Measurements from ENCODE around the gene ZNF236.
"Not testable (repeated sequence)": the region's sequence is repeated elsewhere in the genome, so short reads cannot be mapped to it uniquely, and the experiment has no call there.

ZNF236 gene

DNA sequence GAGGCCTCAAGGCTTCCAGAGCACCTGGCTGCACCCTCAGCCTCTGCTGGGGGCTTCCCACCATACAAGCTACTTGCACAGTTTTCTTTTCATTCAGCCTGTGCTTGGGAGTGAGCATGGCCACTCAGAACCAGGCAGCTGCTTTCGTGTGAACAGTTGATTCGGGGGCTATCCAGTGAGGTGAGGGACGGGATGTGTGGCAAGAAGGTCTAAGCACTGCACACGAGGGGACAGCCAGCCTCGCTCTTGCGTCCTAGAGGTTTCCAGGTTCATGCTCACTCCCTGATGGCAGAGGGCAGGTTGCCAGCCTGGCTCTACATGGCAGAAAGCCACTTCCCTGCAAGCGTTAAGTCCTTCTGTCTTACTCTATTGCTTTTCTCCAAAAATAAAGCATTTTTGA lies 164.0 kb downstream of the ZNF236 start:
- no peak for ATAC-seq (ENCODE audit: low read depth)
- H3K4me3 Mint-ChIP-seq: no peak overlapping the region
- peaks cover 2% of the 10 kb centered on the region for H3K36me3 Mint-ChIP-seq
- no peaks in the 10 kb centered on the region for H3K9me3 Mint-ChIP-seq
- H3K27ac Mint-ChIP-seq: peak overlapping the region; percentile 18
- peak in 1 of 2 donors; percentile 8 for DNase-seq (ENCODE audit: low spot score in 2 of 2)
- peaks cover 30% of the 10 kb centered on the region for H3K4me1 Mint-ChIP-seq
- H3K27me3 Mint-ChIP-seq: no peaks in the 10 kb centered on the region

DNA sequence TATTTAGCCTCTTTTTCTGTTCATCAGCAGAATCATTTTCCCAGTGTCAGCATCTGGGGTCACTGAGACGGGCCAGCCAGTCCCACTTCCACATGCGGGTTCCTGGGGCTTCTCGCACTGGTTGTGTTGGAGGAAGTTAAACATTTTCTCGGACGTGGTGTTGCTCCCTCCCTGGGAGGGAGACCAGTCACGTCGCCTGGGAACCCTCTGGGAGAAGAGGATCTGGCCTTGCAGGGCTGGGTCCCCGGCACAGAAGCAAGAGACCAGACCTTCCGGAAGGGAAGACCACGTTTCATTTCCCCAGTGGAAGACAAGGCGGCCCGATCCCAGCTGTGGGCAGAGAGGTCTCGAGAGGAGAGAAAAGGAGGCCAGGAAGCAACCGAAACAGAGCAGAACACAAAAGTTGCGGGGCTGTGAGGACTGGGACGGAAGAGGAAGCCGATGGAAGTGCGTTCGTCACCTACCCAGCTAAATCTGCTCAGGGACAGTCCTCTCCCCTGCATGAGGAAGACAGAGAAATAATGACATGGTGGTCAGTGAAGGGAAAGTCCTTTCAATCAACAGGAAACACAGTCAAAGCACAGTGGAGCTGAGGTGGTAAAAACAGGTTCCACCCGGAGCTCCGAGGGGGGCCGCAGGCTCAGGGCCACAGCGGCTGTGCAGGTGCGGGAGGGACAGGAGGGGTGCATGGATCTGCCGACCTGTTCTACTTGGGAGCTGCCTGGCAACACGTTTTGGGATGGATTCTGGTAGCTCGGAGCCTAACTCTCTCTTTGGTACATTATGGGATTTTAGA lies 165.9 kb downstream of the ZNF236 start:
- no peak for DNase-seq (ENCODE audit: low spot score in 2 of 2)
- H3K4me1 Mint-ChIP-seq: peaks cover 21% of the 10 kb centered on the region
- H3K27ac Mint-ChIP-seq: peak overlapping the region; percentile 79
- no peaks in the 10 kb centered on the region for H3K9me3 Mint-ChIP-seq
- H3K27me3 Mint-ChIP-seq: peaks cover 3% of the 10 kb centered on the region
- ATAC-seq (ENCODE audit: low read depth): peak; percentile 15
- peaks cover 2% of the 10 kb centered on the region for H3K36me3 Mint-ChIP-seq
- H3K4me3 Mint-ChIP-seq: peak overlapping the region; percentile 69

DNA sequence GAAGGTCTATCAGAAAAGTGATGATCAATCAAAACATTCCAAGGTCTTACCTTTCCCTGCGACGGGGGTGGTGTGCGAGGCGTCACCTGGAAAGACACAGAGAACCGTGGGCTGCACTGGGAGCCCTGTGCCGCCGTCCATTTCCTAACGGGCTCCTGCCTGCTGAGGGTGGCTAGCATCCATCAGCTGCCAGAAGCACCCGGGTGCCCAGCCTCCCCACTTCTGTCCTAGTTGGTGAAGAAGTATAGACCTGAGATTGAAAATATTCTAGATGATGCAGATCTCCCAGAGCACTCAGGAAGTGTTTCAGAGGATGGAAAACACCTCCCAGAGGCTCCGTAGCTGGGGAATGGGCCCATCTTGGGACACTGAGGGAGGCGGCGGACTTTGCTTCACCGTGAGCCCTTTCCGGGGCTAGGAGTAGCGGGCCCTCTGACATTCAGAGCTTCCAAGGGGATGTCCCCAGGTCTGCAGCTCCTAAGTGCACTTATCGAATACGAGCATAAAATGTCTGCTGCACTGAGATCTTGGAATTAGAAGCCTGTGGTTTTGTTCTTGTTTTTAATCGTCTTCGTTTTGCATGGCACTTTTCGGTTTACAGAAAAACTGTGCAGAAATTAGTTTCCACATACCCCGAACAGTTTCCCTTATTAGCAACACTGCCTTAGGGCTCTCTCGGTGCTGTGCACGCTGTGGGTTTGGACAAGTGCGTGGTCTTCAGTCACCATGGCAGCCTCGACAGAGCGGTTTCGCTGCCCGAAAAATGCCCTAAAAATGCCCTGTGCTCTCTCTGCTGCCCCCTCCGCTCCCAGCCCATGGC lies 166.7 kb downstream of the ZNF236 start:
- H3K27me3 Mint-ChIP-seq: peaks cover 3% of the 10 kb centered on the region
- DNase-seq (ENCODE audit: low spot score in 2 of 2) (no peak), ATAC-seq (ENCODE audit: low read depth) (no peak)
- H3K27ac Mint-ChIP-seq: peak overlapping the region; percentile 79
- no peaks in the 10 kb centered on the region for H3K9me3 Mint-ChIP-seq
- H3K4me1 Mint-ChIP-seq: peaks cover 20% of the 10 kb centered on the region
- H3K4me3 Mint-ChIP-seq: peak overlapping the region; percentile 69
- peaks cover 2% of the 10 kb centered on the region for H3K36me3 Mint-ChIP-seq

DNA sequence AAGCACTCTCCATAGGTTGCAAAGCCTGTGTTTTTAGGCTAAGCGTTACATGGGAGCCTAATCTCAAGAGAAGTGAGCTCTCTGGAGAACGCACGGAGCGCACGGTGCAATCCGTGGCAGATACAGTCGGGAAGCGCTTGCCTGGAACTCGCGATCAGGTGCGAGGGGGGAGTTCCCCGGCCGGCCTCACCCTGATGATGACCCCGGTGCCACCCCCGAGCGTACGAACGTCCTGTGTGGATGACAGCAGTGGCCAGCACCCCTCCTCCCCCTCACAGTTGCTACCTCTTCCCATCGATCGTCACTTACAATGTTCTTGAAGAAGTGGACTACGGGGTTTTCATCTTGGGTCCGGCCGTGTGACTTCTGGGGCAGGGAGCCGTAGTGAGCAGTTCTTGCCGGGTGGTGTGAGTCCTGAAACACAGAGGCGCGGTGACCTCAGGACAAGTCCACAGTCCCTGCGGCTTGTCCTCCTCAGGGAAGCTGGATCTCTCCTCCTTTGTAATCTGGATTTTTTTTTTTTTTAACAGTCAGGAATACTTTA lies 167.4 kb downstream of the ZNF236 start:
- ATAC-seq (ENCODE audit: low read depth) (peak; percentile 12), DNase-seq (ENCODE audit: low spot score in 2 of 2) (no peak)
- H3K36me3 Mint-ChIP-seq: peaks cover 2% of the 10 kb centered on the region
- peaks cover 3% of the 10 kb centered on the region for H3K27me3 Mint-ChIP-seq
- H3K27ac Mint-ChIP-seq: peak overlapping the region; percentile 79
- no peaks in the 10 kb centered on the region for H3K9me3 Mint-ChIP-seq
- peak overlapping the region; percentile 60 for H3K4me3 Mint-ChIP-seq
- peaks cover 20% of the 10 kb centered on the region for H3K4me1 Mint-ChIP-seq

DNA sequence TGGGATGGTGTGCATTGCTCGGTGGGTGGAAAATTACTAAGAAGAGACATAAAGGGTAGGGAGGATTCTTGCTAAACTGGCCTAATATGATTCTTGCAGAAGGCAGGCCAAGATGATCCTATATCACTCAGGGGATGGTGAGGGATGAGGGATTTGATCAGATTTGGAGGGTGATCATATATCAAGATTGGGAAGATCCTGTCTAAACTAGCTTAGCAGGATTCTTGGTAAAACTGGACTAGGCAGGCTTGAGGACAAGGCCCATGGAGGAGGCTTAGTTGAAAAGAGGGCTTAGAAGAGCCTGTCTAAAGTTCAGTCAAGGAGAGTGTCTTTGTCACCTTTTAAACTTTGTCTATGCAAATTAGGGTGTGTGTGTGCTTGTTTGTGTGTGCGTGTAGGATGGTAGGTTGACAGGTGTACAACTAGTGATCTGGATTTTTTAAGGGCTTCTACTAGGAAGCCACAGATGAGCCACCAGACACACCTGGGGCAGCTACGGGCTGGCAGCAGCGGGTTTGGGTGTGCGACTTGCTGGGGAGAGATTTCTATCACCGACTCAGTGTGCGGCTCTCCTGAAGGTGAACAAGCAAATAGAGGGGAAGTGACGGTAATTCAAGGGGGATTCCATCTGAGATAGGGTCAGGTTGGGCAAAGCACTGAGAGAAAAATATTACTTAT lies 168.1 kb downstream of the ZNF236 start:
- not testable (repeated sequence) for H3K36me3 Mint-ChIP-seq, H3K27me3 Mint-ChIP-seq, H3K9me3 Mint-ChIP-seq
- ATAC-seq (ENCODE audit: low read depth) (peak; percentile 87), DNase-seq (ENCODE audit: low spot score in 2 of 2) (peak in 1 of 2 donors; percentile 46)
- Mint-ChIP-seq H3K4me1 (peaks cover 20% of the 10 kb centered on the region), H3K27ac (peak overlapping the region; percentile 79), H3K4me3 (peak overlapping the region; percentile 1)

DNA sequence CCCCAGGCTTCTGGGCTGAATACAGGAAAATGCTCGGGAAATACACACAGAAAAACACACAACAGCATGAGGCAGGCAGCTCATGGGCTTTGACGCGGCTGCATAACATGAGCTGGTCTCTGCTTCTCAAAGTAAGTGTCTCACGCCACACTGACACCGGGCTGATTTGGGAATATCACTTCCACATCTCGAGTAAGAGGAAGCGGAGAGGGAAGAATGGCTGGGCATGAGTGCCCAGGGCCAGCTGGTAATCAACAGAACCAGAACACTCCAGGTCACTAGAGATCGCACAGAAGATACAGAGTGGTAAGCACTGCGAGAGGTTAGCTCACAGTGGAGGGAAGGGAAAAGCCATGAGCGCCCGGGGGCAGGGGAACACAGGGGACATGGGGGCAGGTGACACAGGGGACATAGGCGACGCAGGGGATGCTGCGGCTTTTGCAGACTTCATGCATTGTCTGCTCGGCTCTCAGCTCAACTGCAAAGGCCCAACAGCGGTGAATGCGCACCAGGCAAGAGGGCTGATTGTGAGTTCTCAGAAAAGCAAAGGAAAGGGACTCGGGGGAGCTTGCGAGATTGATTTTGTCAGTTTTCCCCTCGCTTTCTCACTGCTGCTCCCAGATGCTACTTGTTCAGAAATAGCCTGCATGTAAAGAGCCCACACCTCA lies 168.8 kb downstream of the ZNF236 start:
- Mint-ChIP-seq H3K27me3 (peaks cover 3% of the 10 kb centered on the region), H3K4me3 (no peak overlapping the region), H3K27ac (peak overlapping the region; percentile 79), H3K9me3 (no peaks in the 10 kb centered on the region), H3K36me3 (peaks cover 2% of the 10 kb centered on the region), H3K4me1 (peaks cover 20% of the 10 kb centered on the region)
- DNase-seq (ENCODE audit: low spot score in 2 of 2) (no peak), ATAC-seq (ENCODE audit: low read depth) (no peak)

DNA sequence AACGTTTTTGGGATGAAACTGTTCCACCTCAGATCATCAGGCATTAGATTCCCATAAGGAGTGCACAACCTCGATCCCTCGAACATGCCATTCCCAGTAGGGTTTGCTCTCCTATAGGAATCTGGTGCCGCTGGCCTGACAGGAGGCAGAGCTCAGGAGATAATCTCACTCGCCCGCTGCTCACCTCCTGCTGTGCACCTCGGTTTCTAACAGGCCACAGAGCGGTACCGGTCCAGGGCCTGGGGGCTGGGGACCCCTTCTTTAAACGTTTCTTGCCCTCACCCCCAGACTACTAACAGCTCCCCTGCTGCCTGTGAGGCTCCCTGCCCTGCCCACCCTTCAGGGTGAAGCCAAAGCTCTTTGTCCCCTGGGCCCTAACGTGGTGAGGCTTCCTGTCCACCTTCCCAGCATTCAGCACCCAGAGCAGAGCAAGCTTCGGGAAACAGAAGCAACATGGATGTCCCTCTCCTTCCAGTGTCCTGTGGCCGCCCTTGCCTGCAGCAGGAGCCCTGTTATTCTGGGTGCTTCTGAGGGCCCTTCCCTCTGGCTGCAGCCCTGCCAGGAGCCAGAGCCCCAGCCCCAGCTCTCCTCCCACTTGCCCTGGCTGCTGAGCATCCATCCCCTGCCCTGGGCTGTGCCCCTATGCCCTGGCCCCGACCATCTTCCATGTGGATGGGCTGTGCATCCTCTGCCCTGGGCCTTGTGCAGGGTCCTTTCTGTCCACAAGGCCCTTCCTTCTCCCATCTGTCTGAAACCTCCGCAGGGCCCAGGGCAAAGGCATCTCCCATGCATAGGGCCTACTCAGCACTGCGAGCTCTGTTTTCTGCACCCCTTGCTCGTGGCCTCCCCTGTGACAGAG lies 170.1 kb downstream of the ZNF236 start:
- no peak overlapping the region for H3K4me3 Mint-ChIP-seq
- H3K36me3 Mint-ChIP-seq: peaks cover 2% of the 10 kb centered on the region

DNA sequence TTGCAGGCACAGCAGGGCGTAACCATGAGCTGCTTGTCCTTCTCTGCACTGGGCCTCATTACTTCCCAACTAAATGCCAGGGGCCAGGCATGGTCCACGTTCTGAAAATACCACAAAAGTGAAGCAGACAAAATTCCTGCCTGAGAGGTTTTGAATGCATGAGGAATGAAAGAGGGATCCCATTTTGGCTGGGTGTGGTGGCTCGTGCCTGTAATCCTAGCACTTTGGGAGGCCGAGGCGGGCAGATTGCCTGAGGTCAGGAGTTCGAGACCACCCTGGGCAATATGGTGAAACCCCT lies 170.7 kb downstream of the ZNF236 start:
- H3K4me3 Mint-ChIP-seq: no peak overlapping the region
- H3K27ac Mint-ChIP-seq: no peak overlapping the region

More for the DNA sequence above, 170.1 kb downstream of the ZNF236 start:
- ATAC-seq (ENCODE audit: low read depth) (no peak), DNase-seq (ENCODE audit: low spot score in 2 of 2) (no peak)
- H3K9me3 Mint-ChIP-seq: no peaks in the 10 kb centered on the region
- H3K27ac Mint-ChIP-seq: peak overlapping the region; percentile 38
- H3K27me3 Mint-ChIP-seq: peaks cover 3% of the 10 kb centered on the region
- peaks cover 20% of the 10 kb centered on the region for H3K4me1 Mint-ChIP-seq

DNA sequence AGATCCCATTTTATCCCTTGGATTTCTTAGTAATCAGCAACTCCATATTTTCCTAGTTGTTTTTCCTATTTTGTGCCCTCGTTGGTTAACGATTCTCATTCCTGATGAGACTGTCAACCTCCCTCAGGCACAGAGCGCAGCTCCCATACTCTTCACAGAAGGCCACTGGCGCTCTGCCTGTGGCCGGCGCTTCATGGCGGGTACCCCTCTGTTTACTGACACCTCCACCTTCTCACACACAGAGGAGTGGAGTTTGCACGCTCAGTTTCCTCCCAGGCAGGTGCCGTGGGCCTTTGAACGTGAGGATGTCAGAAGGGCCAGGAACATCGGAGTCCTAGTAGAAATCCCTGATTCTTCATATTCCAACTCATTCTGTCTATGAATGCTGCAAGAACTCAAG lies 171.2 kb downstream of the ZNF236 start:
- H3K27me3 Mint-ChIP-seq: peaks cover 4% of the 10 kb centered on the region
- no peaks in the 10 kb centered on the region for H3K9me3 Mint-ChIP-seq
- no peak overlapping the region for H3K27ac Mint-ChIP-seq
- DNase-seq (ENCODE audit: low spot score in 2 of 2): no peak
- peaks cover 15% of the 10 kb centered on the region for H3K4me1 Mint-ChIP-seq
- no peak for ATAC-seq (ENCODE audit: low read depth)
- H3K36me3 Mint-ChIP-seq: no peaks in the 10 kb centered on the region
- no peak overlapping the region for H3K4me3 Mint-ChIP-seq

More for the DNA sequence above, 170.7 kb downstream of the ZNF236 start:
- DNase-seq (ENCODE audit: low spot score in 2 of 2) (no peak), ATAC-seq (ENCODE audit: low read depth) (no peak)
- Mint-ChIP-seq H3K27me3 (peaks cover 4% of the 10 kb centered on the region), H3K4me1 (peaks cover 20% of the 10 kb centered on the region), H3K36me3 (peaks cover 2% of the 10 kb centered on the region), H3K9me3 (no peaks in the 10 kb centered on the region)

DNA sequence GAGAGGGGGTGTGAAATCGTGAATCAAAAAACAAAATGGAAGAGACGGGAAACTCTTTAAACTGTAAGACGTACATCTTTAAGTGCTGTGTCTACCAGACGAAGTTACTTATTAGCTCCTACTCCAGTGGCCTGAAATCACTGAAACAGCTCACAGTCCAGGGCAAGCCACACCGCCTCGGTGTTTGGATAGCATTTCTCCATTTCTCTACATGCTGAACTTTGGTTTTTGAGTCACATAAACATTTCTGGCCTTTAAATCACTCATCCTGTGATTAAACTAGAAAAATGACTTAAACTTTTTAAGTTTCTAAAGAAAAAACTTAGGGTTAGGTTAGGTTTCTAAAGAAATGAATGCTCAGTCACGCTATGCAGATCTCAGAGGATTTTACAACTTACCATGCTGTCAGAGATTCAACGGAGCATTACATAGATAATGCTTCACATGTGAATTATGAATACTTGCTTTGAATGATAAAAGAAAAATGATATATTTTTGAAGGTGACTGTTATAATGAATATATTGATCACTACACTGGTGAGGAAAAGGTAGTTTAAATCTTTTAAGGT lies 171.8 kb downstream of the ZNF236 start:
- peaks cover 15% of the 10 kb centered on the region for H3K4me1 Mint-ChIP-seq
- no peak for ATAC-seq (ENCODE audit: low read depth)
- DNase-seq (ENCODE audit: low spot score in 2 of 2): no peak
- H3K36me3 Mint-ChIP-seq: no peaks in the 10 kb centered on the region
- H3K27me3 Mint-ChIP-seq: peaks cover 6% of the 10 kb centered on the region
- no peak overlapping the region for H3K4me3 Mint-ChIP-seq
- H3K27ac Mint-ChIP-seq: no peak overlapping the region
- no peaks in the 10 kb centered on the region for H3K9me3 Mint-ChIP-seq

DNA sequence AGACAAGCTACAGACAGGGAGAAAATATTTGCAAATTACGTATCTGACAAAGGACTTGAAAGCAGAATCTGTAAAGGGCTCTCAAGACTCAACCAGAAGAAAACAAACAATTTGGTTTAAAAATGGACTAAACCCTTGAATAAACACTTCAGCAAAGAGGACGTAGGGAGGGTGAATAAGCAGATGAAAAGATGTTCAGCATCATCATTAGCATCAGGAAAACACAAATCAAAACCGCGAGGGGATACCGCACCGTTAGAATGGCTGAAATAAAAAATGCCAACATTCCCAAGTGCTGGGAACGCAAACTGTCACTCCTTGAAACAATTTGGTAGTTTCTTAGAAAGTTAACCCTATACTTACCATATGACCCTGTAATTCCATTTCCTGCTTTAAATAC lies 173.5 kb downstream of the ZNF236 start:
- Mint-ChIP-seq H3K36me3 (no peaks in the 10 kb centered on the region), H3K9me3 (no peaks in the 10 kb centered on the region), H3K27me3 (peaks cover 6% of the 10 kb centered on the region), H3K4me1 (peaks cover 6% of the 10 kb centered on the region), H3K27ac (no peak overlapping the region), H3K4me3 (no peak overlapping the region)
- DNase-seq (ENCODE audit: low spot score in 2 of 2): no peak
- ATAC-seq (ENCODE audit: low read depth): no peak

DNA sequence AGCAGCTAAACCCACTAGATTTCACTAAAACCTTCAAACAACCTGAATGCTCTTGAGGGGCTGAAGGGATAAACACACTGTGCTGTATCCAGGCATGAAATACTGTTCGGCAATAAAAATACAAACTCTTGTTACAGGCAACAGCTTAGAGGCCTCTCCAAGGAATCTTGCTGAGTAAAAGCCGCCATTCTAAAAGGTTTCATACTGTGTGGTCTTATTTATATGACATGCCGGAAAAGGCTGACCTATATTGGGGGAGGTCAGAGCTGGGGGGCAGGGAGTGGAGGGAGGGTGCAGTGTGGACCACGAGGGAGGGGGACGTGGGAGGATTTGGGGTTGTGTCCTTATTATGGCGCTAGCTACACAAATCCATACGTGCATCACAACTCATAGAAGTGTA lies 174.1 kb downstream of the ZNF236 start:
- Mint-ChIP-seq H3K4me1 (peaks cover 3% of the 10 kb centered on the region), H3K36me3 (no peaks in the 10 kb centered on the region), H3K4me3 (no peak overlapping the region), H3K27ac (no peak overlapping the region), H3K9me3 (no peaks in the 10 kb centered on the region), H3K27me3 (peaks cover 6% of the 10 kb centered on the region)
- DNase-seq (ENCODE audit: low spot score in 2 of 2) (no peak), ATAC-seq (ENCODE audit: low read depth) (no peak)

Measured in memory B cell (primary cell).